ENCODE measurements around the gene AKT1S1. TPM values are rescaled to one million over a fixed set of nuclear protein-coding genes. Genes with fewer than 3 reads are reported as not detected.

AKT1S1 gene
- total RNA-seq, 4 donors from 2014 or later = 16.2 to 31.0 (median 20.4) TPM

GRCh38 chr19:49869009-49869483 is 8.1 kb downstream of the AKT1S1 start:
- peaks cover 0 to 44% (median 8%) of the 10 kb centered on the region in 3 donors for H3K36me3 ChIP-seq
- H3K27ac ChIP-seq = peak overlapping the region; percentile 86 to 97 (median 94)
- peaks cover 28 to 74% (median 43%) of the 10 kb centered on the region in 3 donors for H3K4me1 ChIP-seq
- no peak for DNase-seq
- TF ChIP-seq CTCF (IDR thresholded peaks at IDR 0.05) = no peak
- TF ChIP-seq POLR2A (IDR thresholded peaks at IDR 0.05) = no peak
- H3K4me3 ChIP-seq = peak overlapping the region; percentile 24 to 62 (median 52)
- intact Hi-C loops (cut with DNase I) = no loop called here
- WGBS, 2 donors = 1 to 3% methylated on average over 10 to 11 of the region's 15 CpGs
- no peaks in the 10 kb centered on the region for H3K9me3 ChIP-seq
- no peaks in the 10 kb centered on the region for H3K27me3 ChIP-seq

- intact Hi-C loops (cut with DNase I) = no loop called here
- TF ChIP-seq POLR2A (IDR thresholded peaks at IDR 0.05) (peak in 3 of 4 donors; percentile 20 to 74 (median 26)), CTCF (IDR thresholded peaks at IDR 0.05) (no peak)
- H3K27me3 ChIP-seq = no peaks in the 10 kb centered on the region
- peaks cover 23 to 70% (median 43%) of the 10 kb centered on the region in 3 donors for H3K4me1 ChIP-seq
- H3K9me3 ChIP-seq = no peaks in the 10 kb centered on the region
- peak; percentile 84 for DNase-seq
- H3K4me3 ChIP-seq = peak within 1 kb of the TSS; percentile 74 to 88 (median 82)
- peak within 1 kb of the TSS; percentile 87 to 97 (median 94) for H3K27ac ChIP-seq
- WGBS, 2 donors = 0 to 2% methylated on average over 9 to 21 of the region's 65 CpGs
- peaks cover under 1 to 44% (median 21%) of the 10 kb centered on the region in 3 donors for H3K36me3 ChIP-seq
Measured at GRCh38 chr19:49866933-49867782, 10.0 kb downstream of the AKT1S1 start, which contains the start of gene PNKP. Gene PNKP (minus strand): TSS chr19:49867576. CDS start chr19:49867204, 372 bp downstream.

- no peak overlapping the region for H3K4me3 ChIP-seq
- H3K27me3 ChIP-seq = no peaks in the 10 kb centered on the region
- H3K4me1 ChIP-seq = peaks cover 17 to 72% (median 37%) of the 10 kb centered on the region in 3 donors
- intact Hi-C loops (cut with DNase I) = no loop called here
- H3K9me3 ChIP-seq = no peaks in the 10 kb centered on the region
- peaks cover 17 to 52% (median 34%) of the 10 kb centered on the region in 3 donors for H3K36me3 ChIP-seq
- WGBS, 2 donors = 90 to 91% methylated on average over 11 to 13 of the region's 13 CpGs
- peak overlapping the region in 3 of 4 donors; percentile 18 to 97 (median 92) for H3K27ac ChIP-seq
- no peak for TF ChIP-seq CTCF (IDR thresholded peaks at IDR 0.05)
- no peak for TF ChIP-seq POLR2A (IDR thresholded peaks at IDR 0.05)
- no peak for DNase-seq
Measured at GRCh38 chr19:49864890-49865289, 12.3 kb downstream of the AKT1S1 start.

GRCh38 chr19:49863935-49864320 is 13.2 kb downstream of the AKT1S1 start:
- no peak for DNase-seq
- WGBS, 2 donors = 97% methylated on average over 4 of the region's 17 CpGs; no CpG with 5 or more reads in 1 of the 2 donors
- TF ChIP-seq POLR2A (IDR thresholded peaks at IDR 0.05) (no peak), CTCF (IDR thresholded peaks at IDR 0.05) (no peak)
- Histone ChIP-seq H3K4me3 (no peak overlapping the region), H3K4me1 (peaks cover 15 to 65% (median 34%) of the 10 kb centered on the region in 3 donors), H3K27me3 (no peaks in the 10 kb centered on the region), H3K9me3 (no peaks in the 10 kb centered on the region), H3K36me3 (peaks cover 17 to 62% (median 40%) of the 10 kb centered on the region in 3 donors), H3K27ac (no peak overlapping the region)
- intact Hi-C loops (cut with DNase I) = no loop called here
